ENCODE results near the gene INPP5A.
"Not testable (repeated sequence)": the region's sequence is repeated elsewhere in the genome, so short reads cannot be mapped to it uniquely, and the experiment has no call there.

Gene INPP5A

DNA sequence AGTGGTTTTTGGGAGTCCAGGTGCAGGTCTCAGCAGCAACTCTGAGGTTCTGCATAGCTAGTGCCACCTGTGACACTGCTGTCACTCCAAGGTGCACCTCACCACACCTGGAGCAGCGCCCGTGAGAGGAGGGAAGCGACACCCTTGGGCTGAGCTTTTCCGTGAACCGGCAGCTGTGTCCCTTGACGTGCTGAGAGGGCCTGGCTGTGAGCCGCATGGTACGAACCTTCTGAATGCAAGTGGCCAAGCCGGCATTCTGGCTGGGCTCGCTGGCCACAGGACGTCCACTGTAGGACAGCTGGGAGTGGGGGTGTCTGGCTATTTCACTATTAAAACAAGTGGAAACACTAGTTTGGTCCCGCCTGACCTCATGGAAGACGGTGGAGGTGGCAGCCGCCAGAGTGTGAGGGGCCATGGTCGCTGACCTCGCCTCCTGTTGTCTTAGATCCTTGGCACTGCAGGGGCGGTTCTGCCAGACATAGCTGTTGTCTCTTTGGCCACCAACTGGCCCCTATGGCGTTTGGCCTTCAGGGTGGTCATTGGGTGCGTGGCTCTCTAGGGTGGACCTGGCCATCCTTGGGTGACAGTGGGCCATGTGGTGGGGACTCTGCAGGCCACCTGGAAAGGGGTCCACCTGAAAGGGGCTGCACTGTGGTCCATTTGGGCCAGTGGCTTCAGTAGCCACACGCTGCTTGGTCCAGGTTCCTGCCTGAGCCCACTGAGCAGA lies 12.9 kb downstream of the INPP5A start:
- no peak for DNase-seq

DNA sequence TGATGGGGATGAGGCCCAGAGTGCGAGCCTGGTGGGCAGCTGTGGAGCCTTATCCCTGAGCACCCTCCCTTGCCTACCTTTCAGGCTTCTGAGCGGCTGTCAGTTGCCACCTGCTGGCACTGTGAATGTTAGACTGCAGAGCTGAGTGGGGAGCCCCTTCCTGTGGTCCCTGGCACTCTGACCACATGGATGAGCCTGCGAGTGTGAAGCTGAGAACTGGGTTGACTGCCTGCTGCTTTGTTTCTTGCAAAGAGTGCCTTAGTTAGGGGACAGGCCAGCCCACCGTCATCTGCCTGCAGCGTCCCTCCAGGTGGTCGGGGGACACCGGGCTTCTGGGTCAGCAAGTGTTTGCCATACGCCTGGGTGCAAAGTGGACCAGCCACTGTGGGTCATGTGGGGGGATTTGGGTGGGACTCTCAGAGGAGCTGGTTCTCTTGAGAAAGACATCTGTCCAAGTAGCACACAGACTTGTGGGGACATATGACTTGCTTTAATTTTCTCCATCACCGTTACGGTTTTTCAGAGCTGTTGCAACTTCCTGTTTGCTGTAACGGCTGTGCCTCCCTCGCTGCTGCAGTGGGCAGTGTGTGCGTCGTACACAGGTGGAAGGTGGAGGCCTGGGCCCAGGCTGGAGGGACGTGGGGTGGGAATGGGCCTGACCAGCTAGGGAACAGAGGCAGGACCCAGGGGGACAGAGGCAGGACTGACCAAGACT lies 13.7 kb downstream of the INPP5A start:
- no peak for DNase-seq

GRCh38 chr10:132551808-132552130 lies 14.2 kb downstream of the INPP5A start:
- DNase-seq, result no peak

GRCh38 chr10:132552635-132553034 lies 15.0 kb downstream of the INPP5A start:
- not testable (repeated sequence) for DNase-seq

GRCh38 chr10:132553568-132553967 lies 16.0 kb downstream of the INPP5A start:
- DNase-seq, result not testable (repeated sequence)

GRCh38 chr10:132554053-132554990 lies 16.7 kb downstream of the INPP5A start:
- no peak for DNase-seq

DNA sequence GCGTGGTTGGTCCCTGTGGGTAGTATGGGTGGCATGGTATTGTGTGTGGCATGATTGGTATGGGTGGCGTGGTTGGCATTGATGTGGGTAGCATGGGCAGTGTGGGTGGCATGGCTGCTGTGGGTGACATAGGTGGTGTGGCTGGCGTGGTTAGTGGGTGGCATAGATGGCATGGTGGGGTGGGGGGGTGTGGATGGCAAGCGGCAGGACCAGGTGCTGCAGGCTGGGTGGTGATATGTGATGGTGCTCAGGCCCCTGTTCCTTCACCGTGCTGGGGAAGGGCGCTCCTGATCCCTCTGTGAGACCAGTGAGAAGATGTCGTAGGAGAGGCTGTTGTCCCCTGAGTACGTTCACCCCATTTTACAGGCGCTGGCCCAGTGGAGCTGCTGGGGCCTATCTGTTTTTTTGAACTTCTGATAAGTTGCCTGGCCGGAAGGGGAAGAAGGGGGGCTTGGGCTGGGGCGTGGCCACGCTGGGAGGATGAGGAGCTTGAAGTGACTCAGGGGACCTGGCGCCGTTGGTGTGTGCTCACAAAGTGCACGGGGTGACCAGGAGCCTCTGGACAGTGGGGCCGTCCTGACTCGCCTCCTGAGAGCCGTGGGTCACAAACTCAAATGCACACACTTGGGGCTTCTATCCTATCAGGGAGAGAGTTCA lies 17.5 kb downstream of the INPP5A start:
- no peak for DNase-seq

DNA sequence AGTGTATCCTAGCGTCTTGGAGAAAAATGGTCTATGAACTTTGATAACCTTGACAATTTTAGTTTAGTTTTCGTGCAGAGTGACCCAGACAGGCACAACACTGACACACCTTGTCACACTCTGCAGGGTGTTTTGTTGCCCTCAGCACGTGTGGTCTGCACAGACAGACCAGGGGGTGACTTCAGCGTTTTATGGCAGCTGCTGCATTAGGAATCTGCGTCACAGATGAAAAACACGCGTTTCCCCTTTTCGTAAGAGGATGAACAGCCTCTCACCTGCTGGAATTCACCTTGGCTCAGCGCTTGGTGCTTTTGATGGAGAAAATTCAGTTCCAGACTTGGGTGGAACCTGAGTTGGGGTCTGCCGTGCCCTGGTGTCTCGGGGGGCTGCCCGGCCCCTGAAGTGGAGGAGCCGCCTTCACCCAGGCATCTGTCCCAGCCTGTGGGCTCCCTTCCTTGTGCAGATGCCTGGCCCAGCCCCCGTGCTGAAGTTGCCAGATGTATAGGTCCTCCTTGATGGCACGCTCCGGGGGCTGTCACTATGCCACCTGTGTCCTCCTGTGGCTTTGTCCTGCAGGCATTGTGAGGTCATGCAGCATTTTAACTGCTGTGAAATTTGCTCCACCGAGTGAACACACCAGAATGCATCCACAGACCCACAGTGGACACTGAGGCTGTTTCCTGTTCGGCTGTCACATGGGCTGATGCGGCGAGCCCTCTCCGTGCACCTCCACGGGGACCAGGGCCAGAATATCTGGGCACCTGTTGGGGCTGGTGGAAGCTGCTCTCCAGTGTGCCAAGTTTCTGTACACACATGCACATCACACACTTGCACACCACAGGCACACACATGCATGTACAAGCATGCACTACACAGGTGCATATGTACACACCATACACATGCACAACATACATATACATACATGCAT lies 18.3 kb downstream of the INPP5A start:
- DNase-seq, result no peak

GRCh38 chr10:132556994-132557441 lies 19.4 kb downstream of the INPP5A start:
- no peak for DNase-seq

DNA sequence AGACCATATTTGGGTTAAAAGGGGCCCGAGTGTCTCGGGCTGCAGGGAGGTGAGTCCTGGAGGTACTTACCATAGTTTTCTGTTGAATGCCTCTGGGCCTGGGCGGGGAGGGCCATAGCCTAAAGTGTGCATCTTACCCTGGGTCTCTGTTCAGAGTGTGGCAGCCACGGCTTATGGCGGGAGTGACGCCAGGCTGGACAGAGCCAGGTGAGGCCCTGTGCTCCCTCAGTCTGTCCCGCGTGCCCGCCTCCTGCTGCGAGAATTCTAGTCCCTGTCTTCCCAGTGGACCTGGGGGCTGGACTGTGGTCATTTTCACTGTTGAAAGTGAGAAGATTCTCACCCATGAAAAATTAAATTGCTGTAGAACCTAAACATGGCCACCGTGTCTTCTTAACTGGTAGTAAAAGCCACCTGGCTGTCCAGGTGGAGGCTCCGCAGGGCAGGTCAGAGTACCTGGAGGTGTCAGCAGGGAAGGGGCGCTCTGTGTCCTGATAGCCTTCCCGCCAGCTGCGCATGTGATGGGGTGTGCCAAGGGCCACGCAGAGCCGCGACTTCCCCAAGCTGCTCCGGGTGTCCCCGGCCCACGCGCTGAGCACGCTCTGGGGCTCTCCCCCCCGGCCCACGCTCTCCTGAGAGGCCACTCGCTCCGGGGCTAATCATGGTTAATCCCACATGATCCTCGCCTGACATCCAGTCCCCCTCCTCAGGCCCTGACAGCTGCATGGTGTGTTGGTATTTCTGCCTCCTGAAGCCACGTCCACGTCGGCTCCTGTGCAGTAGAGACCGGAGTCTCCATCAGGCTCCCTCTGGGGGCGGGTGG lies 20.3 kb downstream of the INPP5A start:
- no peak for DNase-seq

DNA sequence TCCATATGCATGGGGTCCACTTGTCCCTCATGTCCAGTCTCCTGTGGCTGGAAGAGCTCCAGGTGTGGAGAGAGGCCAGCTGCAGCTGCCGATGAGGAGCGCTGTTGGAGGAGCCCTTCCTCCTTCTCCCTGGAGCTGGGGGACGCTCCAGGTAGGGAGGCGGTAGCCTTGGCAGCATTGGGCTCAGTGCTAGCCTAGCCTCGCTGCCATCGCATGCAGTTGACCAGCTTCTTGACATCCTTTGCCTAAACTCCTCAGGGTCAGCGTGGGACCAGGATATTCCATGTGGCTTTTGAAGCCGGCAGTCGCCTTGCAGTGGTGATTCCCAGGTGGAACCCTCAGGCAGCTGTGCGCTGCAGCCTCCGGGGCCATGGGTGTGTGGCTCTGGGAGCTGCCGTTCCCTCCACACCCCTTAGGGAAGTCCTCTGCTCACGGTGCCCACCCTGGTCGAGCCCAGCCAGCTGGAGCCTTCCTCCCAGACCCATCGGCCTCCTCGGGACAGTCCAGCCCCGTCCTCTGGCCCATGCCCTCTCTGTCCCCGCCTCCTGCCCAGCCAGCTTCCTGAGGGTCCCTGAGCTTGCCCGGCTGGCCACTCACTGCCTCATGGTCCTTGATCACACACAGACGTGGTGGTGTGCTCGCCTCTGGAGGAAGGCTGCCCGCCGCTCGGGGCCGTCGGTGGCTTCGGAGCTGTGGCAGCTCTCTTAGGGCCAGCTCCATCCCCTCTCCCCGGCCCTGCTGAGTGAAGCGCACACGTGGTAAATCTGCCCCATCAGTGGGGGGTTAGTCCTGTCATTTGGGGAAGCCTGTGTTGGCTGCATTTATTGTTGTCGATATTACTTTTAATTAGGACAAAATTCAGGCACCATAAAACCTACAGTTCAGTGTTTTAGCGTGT lies 21.2 kb downstream of the INPP5A start:
- no peak for DNase-seq

GRCh38 chr10:132559538-132559937 lies 22.0 kb downstream of the INPP5A start:
- DNase-seq, result no peak

DNA sequence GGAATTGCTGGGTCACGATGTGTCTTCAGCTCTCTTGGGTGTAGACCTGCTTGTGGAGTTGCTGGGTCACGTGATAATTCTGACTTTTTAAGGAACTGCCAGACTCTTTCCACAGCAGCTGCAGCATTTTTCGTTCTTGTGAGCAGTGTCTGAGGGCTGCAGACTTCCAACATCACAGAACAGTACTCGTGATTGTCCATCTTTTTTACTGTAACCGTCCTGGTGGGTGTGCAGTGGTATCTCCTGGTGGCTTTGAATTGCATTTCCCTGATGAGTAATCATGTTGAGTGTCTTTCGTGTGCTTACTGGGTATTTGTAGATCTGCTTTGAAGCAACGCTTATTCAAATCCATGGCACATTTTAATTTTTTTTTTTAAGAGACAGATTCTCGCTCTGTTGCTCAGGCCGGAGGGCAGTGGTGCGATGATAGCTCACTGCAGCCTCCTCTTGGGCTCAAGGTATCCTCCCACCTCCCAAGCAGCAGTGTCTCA lies 22.7 kb downstream of the INPP5A start:
- DNase-seq, result no peak

DNA sequence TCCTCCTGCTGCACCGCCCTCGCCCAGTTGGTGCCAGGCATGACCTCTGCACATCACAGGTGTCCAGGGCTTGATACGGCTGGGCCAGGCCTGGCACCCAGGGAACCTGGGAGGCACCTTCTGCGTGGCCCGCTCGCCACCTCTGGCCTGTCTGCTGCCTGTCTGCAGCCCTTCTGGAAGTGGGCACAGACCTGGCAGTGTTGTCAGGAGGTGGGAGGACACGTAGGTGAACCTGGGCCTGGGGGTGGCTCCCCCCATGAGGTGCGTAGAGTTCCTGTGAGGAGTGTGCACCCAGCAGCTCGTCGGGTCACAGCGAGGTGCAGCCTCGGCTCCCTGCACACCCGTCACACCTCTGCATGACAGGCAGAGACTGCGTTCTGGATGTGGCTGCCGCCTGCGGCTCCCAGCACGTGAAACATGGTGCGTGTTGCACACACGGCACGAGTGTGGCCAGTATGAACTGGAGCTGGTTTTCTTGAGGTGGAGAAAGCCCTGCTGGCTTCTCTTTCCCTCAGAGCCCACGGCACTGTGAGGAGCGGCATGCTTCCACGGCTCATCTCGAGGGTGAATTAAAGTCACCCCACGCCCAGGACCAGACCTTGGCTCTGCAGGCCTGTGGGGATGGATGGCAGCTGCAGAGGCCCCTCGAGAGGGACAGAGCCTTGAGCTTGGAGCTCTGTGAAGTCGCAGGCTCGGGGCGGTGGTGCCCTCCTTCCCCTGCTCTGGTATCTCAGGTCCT lies 24.8 kb downstream of the INPP5A start:
- no peak for DNase-seq

DNA sequence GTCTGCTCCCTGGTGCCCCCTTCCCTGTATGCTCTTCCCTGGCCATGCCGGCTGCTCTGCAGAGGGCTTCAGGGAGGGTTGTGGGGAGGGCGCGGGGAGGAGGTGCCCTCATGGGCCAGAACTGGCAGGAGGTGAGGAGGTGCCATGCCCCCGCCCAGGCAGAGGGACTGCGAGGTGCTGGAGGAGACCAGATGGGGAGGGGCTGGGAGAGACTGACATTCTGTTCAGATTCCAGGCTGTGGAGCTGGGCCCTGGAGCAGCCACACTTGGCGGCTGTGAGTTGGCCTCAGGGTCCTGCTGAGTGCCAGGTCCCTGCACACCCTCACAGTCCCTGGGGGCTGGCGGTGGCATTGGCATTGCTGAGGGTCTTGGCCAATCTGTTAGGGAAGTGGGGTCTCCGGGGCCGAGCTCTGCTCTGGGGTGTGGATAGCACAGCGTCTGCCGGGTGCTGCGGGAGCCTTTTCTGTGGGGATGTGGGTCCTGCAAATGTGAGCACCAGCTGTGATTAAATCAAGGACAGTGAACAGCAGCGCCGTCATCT lies 25.4 kb downstream of the INPP5A start:
- no peak for DNase-seq

DNA sequence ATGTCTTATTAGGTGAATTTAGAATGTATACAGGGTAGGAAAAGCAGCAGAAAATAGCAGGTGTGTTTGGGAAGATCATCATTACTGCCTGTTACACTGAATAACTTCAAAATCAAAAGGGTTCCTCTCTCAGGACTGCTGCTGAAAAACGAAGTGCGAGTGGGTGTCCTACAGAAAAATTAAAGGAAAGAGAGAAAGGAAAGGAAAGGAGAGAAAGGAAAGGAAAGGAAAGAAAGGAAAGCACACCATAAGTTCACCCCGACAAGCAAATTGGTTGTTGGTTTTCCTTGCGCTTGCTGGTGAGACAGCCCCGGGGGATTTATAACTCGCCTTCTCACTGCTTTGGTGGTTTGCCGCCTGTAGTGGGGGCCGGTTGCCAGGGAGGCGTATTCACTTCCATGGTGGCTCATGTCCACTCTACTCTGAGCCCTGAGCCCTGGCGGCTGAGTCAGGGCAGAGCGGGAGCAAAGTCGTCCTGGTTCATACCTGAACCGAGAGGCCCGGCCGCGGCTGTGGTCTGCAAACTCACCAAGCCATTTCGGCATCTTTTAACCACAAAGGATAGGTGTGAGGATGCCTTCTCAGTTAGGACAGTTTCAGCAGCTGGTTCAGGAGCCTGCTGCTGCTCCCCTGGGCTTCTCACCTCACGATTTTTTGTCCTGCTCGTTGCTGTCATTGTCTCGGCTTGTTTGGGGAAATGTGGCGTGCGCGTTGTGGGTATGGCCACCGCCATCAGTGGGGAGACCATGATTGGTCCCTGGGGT lies 26.1 kb downstream of the INPP5A start:
- no peak for DNase-seq

GRCh38 chr10:132564249-132564605 lies 26.6 kb downstream of the INPP5A start:
- no peak for DNase-seq

- no peak for DNase-seq
Measured at GRCh38 chr10:132564690-132565089, 27.1 kb downstream of the INPP5A start.

Measured in midbrain (tissue), 1 donor.